GM18507 (cell line): ENCODE data around the gene BIK.
A peak's percentile ranks its signal among the peaks of the same experiment; 100 is the strongest.
"Not testable (repeated sequence)": the region's sequence is repeated elsewhere in the genome, so short reads cannot be mapped to it uniquely, and the experiment has no call there.

Experiments used
- DNase-seq: peaks from one replicate; pipeline ENCODE4 v3.0.0; 2011; ENCODE audit warnings: low read depth; ENCODE audit not compliant: insufficient read length; ENCODE audit errors: extremely low spot score
- FAIRE-seq: peaks from 2 replicates; lab custom pipeline; 2011; peaks lifted over from hg19 to GRCh38; lab: Jason Lieb, UNC

The BIK gene

DNA sequence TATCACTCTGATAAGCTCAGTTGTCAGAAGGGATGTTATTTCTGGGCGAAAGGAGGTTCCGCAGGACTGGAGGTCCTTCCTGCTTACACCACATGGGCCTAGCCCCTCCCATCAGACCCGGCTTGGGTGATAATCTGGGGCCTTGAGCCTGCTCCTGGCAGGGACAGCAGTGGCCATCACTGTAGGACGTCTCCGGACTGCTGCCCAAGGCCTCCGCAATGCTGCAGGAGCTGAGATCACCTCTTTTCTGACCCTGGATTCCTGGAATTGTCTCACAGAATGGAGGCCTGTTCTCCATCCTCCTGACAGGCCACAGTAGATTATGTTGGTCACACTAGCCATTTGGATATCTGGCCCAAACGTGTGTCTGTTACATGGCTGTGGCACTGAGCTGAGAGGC lies 9.2 kb upstream of the BIK start:
- DNase-seq (no peak), FAIRE-seq (no peak)

DNA sequence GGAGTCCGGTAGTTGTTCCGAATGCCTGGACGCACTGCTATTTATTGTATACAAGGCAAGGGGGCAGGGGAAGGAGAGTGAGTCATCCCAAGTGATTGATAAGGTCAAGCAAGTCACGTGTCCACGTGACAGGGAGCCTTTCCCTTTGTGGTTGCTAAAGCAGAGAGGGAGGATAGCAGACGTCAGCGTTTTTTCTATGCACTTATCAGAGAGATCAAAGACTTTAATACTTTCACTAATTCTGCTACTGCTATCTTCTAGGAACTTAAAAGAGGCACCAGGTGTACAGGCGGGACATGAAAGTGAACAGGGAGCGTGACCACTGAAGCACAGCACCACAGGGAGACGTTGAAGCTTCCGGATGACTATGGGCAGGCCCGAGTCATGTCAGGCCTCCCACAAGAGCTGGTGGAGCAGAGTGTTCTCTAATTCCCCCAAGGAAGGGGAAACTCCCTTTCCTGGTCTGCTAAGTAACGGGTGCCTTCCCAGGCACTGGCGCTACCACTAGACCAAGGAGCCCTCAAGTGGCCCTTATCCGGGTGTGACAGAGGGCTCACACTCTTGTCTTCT lies 6.4 kb upstream of the BIK start:
- FAIRE-seq: peak; percentile 76
- not testable (repeated sequence) for DNase-seq

- not testable (repeated sequence) for FAIRE-seq, DNase-seq
Measured at GRCh38 chr22:43104950-43105349, 5.6 kb upstream of the BIK start.

GRCh38 chr22:43106302-43106701 lies 4.2 kb upstream of the BIK start:
- no peak for FAIRE-seq
- DNase-seq: no peak

DNA sequence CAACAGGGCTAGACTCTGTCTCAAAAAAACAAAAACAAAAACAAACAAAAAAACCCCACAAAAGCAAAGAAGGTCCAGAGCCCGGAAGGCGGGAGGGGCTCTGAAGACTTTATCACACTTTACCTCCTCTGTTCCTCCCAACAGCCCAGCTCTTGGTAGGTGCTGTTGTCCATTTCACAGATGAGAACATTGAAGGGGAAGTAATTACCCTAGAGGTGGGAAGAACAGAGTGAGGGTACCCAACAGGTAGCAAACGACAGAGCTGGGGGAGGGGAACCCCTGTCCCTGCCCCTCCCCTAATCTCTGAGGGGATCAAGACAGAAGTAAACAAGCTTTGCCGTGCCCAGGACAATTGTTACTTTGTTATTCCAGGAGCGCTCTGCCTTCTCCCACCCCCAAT lies 1.0 kb upstream of the BIK start:
- no peak for DNase-seq
- no peak for FAIRE-seq

DNA sequence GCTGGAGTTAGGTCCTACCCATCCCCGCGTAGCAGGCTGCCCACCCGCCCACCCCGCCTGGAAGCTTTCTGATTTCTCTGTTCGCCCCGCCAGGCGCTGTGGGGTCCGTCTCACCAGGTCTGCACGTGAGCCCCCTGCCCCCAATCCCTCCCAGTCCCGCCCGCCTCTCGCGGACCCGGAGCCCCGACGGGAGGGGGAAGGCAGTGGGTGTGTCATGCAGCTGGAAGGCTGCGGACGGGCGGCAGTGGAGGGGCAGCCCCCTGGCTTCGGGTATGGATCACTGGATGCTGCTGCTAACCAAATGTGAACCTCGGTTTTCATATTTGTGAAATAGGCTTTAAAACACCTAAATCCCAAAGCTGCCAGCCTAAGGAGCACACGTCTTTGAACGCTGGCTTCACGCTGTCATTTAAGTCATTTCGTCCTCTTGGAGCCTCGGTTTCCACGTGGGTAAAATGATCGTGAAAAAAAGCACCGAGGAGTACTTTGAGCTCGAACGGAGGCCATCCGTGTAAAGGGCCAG lies 568 bp upstream of the BIK start:
- no peak for FAIRE-seq
- no peak for DNase-seq

GRCh38 chr22:43110927-43111623 lies 525 bp downstream of the BIK start:
- peak; percentile 62 for FAIRE-seq

GRCh38 chr22:43113526-43114251 lies 3.1 kb downstream of the BIK start:
- no peak for DNase-seq
- no peak for FAIRE-seq

More at GRCh38 chr22:43110927-43111623, 525 bp downstream of the BIK start:
- DNase-seq: no peak

DNA sequence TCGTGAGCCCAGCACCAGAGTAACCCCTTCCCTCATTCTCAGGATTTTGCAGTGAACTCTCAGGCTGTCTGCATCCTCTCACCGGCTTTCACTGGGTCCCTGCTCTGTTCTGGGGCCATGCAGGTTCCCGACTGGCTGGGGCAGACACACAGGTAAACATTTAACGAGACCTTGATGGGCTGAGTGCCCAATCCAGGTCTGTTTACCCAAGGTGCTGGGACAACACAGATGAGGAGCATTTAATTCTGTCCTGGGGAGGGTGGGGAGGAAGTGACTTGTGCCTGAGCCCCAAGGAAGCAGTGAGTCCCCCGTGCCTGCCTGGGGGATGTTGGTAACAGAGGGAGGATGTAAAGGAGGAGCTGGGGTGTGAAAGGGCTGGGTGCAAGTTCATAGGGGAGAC lies 4.4 kb downstream of the BIK start:
- no peak for FAIRE-seq

GRCh38 chr22:43116932-43117331 lies 6.4 kb downstream of the BIK start:
- DNase-seq (no peak), FAIRE-seq (no peak)

More for the DNA sequence above, 4.4 kb downstream of the BIK start:
- DNase-seq: no peak

DNA sequence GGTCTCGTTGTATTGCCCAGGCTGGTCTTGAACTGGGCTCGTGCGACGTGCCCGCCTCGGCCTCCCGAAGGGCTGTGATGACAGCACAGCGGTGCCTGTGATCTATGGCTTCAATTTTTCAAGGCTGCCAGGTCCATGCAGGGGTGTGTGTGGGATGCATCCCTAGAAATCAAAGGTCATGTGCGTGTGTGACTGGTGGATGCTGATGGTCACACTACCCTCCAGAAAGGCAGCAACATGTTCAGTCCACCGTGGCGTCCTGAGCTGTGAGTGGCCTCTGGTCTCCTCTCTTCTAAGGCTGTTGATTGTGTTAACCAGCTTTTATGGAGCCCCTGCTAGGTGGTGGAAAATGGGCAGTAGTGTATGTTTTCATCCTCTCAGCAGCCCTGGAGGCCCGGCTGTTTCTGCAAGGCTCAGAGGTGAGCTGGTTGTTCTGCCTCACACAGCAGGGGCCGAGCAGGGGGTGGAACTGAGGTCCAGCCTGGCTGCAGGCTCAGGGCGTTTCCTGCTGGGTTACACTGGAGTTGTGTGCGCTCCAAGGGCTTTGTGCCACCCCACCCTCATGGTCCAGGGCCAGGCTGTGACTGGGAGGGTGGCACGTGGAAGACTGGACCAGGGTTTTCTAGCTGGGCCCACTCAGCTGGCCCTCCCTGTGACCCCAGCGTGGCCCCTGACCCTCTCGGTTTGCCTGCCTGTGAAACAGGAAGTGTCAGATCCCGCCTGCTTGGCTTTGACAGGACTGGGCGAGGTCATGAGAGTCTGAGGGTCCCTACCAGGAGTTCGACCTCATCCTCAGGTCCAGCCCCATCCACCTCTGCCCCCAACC lies 7.7 kb downstream of the BIK start:
- no peak for DNase-seq
- FAIRE-seq: no peak

DNA sequence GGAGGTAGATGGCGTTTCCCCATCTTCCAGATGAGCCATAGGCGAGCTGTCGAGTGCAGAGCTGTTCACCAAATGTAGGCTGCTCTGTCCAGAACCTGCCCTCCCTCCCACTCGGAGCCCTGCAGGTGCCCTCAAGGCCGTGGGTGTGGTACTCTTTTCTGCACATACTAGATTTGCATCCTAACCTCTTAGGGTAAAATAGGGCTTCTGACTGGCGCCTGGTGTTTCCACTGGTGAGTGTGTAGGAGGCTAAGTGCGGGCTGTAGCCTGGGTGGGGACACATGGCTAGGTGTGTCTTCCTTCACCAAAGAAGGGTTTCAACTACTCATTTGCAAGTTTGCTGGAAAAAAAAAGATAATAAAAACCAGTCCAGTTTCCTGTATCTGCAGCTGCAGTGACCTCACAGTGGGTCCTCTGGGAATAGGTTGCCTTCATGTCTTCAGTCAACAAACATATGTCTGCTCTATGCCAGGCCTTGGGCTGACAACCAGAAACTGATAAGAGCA lies 8.5 kb downstream of the BIK start:
- FAIRE-seq (peak; percentile 89), DNase-seq (no peak)

- no peak for FAIRE-seq
- DNase-seq: no peak
Measured at GRCh38 chr22:43126501-43127165, 16.1 kb downstream of the BIK start.

DNA sequence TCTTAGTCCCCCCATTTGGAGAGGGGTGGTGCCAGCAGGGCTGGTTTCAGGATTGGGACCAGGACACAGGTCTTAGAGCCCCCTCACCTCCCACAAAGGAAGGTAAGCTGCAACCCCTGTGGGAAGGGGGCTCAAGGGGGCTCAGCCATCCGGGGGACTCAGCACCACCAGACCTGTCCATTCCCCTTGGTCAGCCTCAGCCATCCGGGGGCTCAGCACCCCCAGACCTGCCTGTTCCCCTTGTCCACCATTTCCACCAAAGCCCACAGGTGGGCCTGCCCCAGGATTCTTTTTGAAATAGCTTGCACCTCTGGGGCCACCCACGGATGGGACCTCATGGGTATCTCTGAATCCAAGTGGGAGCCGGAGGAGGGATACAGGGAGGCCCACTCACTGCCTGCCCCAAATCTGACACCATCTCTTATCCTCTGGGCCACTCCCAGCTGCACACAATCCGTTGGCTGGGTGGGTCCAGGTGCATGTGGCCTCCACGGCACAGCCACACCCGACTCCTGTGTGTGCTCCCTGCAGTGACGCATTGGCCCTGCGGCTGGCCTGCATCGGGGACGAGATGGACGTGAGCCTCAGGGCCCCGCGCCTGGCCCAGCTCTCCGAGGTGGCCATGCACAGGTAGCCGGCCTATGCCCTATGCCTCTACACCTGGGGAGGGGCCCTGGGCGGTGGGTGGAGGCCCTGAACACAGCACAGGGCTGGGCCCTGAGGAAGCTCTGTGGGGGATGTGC lies 16.8 kb downstream of the BIK start:
- no peak for FAIRE-seq
- no peak for DNase-seq

GRCh38 chr22:43128116-43128515 lies 17.6 kb downstream of the BIK start:
- DNase-seq (no peak), FAIRE-seq (no peak)

- DNase-seq: no peak
- FAIRE-seq: no peak
Measured at GRCh38 chr22:43128928-43129424, 18.4 kb downstream of the BIK start.

DNA sequence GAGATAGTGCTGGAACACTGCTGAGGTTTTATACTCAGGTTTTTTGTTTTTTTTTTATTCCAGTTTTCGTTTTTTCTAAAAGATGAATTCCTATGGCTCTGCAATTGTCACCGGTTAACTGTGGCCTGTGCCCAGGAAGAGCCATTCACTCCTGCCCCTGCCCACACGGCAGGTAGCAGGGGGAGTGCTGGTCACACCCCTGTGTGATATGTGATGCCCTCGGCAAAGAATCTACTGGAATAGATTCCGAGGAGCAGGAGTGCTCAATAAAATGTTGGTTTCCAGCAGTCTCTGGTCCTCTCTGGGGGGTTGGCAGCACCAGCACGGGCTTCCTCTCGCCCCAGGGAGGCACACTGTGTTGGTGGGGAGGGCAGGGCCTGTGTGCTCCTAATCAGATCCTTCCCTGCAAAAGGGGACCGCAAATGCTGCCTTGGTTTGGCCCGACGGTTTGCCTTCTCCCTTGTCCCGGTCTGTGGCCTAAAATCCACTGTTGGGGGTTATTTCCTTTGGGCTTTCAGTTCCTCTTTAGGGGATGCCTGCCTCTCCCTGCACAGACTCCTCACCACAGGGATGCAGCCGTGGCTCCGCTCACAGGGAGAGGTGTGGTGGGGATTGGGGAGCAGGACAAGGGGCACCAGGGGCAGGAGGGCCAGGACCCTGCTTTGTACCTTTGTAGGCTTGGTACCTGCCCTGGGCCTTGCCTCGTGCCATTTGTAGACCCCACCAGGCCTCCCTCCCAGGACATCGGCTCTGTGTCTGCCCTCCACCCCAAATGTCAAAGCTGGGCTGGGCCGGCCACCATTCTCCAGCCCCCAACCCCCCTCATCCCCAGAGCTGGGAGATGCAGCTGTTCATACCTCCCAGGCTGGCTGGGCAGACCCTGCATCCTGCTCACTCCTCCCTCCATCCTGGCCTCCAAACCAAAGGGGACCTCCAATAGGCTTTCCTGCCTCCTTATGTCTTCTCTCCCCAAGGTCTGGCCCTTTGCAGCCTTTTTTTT lies 19.2 kb downstream of the BIK start:
- no peak for DNase-seq
- FAIRE-seq: no peak
